Measurements from ENCODE around the gene LRTM2.

DNA sequence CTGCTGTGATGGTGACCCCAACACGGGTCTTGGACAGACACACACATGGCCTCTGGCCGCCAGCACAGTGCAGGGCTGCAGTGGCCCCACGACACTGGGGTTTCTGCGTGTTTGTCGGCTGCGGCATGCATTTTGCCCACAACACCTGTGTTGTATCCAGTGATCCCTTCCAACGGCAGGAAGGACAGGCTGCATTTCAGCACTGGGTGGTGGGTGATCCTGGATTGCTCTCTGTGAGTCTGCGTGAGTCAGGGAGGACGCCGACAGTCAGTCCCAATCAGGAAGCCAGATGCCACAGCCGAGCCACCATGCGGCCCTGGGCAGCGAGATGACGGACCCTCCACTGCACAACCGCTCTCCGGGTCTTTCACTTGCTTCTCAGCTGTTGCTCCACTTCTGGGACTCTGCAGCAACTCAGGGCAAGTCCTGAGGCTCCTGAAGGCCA, 20.6 kb downstream of the LRTM2 start:
- TF ChIP-seq, protein P1, sequence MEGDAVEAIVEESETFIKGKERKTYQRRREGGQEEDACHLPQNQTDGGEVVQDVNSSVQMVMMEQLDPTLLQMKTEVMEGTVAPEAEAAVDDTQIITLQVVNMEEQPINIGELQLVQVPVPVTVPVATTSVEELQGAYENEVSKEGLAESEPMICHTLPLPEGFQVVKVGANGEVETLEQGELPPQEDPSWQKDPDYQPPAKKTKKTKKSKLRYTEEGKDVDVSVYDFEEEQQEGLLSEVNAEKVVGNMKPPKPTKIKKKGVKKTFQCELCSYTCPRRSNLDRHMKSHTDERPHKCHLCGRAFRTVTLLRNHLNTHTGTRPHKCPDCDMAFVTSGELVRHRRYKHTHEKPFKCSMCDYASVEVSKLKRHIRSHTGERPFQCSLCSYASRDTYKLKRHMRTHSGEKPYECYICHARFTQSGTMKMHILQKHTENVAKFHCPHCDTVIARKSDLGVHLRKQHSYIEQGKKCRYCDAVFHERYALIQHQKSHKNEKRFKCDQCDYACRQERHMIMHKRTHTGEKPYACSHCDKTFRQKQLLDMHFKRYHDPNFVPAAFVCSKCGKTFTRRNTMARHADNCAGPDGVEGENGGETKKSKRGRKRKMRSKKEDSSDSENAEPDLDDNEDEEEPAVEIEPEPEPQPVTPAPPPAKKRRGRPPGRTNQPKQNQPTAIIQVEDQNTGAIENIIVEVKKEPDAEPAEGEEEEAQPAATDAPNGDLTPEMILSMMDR (IDR thresholded peaks at IDR 0.05), result no peak
- TF ChIP-seq POLR2A (IDR thresholded peaks at IDR 0.05), result no peak
